Esophagus muscularis mucosa (tissue), 3 donors: ENCODE results near the gene TMEM44.

Experiments
- POLR2A ChIP-seq: fragments of 450-650 bp; IDR thresholded peaks from one replicate; pipeline ENCODE4 v1.6.1; 2017; ENCODE audit warnings: antibody characterized with exemption, moderate library complexity, mild to moderate bottlenecking, low read depth
- POLR2AphosphoS5 ChIP-seq, 2 donors: sonication (generic); formaldehyde crosslinking; IDR thresholded peaks; one replicate each; pipeline ENCODE4 v1.6.1; 2017; ENCODE audit warnings: antibody characterized with exemption in 2 of 2
- TF ChIP-seq, protein P1 (sequence below), 3 experiments: fragments of 200-600 bp in 2 of 3; fragments of 450-650 bp in 1 of 3; sonication (generic) in 2 of 3; IDR thresholded peaks; one replicate each; pipeline ENCODE4 v1.5.1; 2017 to 2019; ENCODE audit warnings: antibody characterized with exemption in 3 of 3, mild to moderate bottlenecking in 2 of 3, moderate library complexity in 1 of 3

DNA sequence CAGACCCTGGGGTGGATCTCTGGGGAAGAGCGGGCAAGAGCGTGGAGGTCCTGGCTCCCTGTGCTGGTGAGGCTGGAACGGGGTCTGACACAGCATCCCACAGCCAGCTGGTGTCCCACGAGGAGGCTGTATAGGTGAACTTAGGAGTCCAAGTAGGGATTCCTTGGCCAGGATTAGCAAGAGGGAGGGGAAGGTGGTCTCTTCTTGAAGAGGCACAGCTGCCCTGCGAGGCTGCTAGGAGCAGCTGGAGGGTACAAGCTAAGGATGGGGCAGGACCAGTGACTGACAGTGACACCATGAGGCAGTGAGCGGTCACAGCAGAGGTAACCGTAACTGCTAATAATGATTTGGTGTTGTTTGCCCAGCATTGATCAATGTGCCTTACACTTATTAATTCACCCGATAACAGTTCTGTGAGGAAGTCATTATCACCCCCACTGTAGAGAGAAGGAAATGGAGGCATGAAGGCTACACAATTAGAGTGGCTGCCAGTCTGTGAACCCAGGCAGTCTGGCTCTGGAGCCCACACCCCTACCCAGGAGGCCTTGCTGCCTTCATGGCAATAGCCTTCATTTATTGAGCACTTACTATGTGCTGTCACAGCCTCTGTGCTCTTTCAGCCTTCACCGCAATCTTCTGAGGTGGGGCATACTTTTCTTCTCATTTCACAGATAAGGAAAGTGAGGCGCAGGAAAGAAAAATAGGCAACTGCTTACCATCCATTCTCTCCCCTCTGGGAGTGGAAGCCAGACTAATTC is 59.4 kb downstream of the TMEM44 start:
- TF ChIP-seq, protein P1, sequence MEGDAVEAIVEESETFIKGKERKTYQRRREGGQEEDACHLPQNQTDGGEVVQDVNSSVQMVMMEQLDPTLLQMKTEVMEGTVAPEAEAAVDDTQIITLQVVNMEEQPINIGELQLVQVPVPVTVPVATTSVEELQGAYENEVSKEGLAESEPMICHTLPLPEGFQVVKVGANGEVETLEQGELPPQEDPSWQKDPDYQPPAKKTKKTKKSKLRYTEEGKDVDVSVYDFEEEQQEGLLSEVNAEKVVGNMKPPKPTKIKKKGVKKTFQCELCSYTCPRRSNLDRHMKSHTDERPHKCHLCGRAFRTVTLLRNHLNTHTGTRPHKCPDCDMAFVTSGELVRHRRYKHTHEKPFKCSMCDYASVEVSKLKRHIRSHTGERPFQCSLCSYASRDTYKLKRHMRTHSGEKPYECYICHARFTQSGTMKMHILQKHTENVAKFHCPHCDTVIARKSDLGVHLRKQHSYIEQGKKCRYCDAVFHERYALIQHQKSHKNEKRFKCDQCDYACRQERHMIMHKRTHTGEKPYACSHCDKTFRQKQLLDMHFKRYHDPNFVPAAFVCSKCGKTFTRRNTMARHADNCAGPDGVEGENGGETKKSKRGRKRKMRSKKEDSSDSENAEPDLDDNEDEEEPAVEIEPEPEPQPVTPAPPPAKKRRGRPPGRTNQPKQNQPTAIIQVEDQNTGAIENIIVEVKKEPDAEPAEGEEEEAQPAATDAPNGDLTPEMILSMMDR (IDR thresholded peaks at IDR 0.05): peak; percentile 33 to 47 (median 44)
- no peak for TF ChIP-seq POLR2A
- no peak for TF ChIP-seq POLR2AphosphoS5 (IDR thresholded peaks at IDR 0.05)
